Measurements from ENCODE around the gene UBE2I.

DNA sequence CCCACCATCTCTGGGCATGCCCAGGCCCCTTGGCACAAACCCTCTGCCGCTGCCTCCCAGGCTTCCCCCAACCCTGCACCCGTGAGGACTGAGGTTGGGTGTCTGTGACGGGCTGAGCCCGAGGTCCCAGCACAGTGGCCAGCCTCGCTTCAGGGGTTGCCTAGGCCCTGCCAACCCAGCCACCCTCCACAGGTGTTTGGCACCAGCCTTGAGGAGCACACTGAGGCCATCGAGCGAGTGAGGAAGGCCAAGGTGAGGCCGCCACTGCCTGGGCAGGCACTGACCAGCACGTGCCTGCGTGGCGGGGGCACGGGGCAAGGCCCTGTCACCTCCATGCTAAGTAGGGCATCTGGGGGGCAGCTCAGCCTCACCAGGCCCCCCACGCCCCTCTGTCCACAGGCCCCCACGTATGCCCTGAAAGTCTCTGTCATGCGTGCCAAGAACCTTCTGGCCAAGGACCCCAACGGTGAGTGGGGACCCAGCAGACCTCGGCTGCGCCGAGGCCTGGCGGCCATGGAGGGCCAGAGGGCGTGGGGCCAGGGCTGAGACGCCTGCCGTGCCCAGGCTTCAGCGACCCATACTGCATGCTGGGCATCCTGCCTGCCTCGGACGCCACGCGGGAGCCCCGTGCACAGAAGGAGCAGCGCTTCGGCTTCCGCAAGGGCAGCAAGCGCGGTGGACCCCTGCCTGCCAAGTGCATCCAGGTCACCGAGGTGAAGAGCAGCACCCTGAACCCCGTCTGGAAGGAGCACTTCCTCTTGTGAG lies 31.5 kb downstream of the UBE2I start:
- TF ChIP-seq, protein P1, sequence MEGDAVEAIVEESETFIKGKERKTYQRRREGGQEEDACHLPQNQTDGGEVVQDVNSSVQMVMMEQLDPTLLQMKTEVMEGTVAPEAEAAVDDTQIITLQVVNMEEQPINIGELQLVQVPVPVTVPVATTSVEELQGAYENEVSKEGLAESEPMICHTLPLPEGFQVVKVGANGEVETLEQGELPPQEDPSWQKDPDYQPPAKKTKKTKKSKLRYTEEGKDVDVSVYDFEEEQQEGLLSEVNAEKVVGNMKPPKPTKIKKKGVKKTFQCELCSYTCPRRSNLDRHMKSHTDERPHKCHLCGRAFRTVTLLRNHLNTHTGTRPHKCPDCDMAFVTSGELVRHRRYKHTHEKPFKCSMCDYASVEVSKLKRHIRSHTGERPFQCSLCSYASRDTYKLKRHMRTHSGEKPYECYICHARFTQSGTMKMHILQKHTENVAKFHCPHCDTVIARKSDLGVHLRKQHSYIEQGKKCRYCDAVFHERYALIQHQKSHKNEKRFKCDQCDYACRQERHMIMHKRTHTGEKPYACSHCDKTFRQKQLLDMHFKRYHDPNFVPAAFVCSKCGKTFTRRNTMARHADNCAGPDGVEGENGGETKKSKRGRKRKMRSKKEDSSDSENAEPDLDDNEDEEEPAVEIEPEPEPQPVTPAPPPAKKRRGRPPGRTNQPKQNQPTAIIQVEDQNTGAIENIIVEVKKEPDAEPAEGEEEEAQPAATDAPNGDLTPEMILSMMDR (IDR thresholded peaks at IDR 0.05; ENCODE audit: low read depth, low read length), result no peak
- TF ChIP-seq EZH2phosphoT487 (IDR thresholded peaks at IDR 0.05; ENCODE audit: low read depth), result no peak
